K562 (cell line): ENCODE results near the gene ZNF385C. TPM values are rescaled to one million over a fixed set of nuclear protein-coding genes. Genes with fewer than 3 reads are reported as not detected.
A peak's percentile ranks its signal among the peaks of the same experiment; 100 is the strongest.

Experiments
- CEBPB ChIP-seq: fragments of 450-650 bp; IDR thresholded peaks from 2 replicates; pipeline ENCODE4 v1.6.1; 2016; ENCODE audit warnings: missing genetic modification characterization, missing compliant biosample characterization
- CREM ChIP-seq: IDR thresholded peaks from 2 replicates; pipeline ENCODE4 v1.6.1; 2014; ENCODE audit warnings: antibody characterized with exemption, low read depth
- L3MBTL2 ChIP-seq: fragments of 450-650 bp; IDR thresholded peaks from 2 replicates; pipeline ENCODE4 v1.6.1; 2016; ENCODE audit warnings: mild to moderate bottlenecking, moderate library complexity
- MEF2D ChIP-seq: conservative IDR thresholded peaks from 2 replicates; pipeline ENCODE4 v1.6.1; 2016; ENCODE audit warnings: low read depth, missing genetic modification characterization, missing compliant biosample characterization
- MTA3 ChIP-seq: fragments of 450-650 bp; formaldehyde crosslinking; IDR thresholded peaks from 2 replicates; pipeline ENCODE4 v1.6.1; 2017; ENCODE audit warnings: mild to moderate bottlenecking, borderline replicate concordance
- NR2C1 ChIP-seq, 2 experiments: fragments of 450-650 bp; IDR thresholded peaks; 2 replicates each; pipeline ENCODE4 v1.6.1; 2017; ENCODE audit warnings: mild to moderate bottlenecking in 2 of 2, antibody characterized with exemption in 1 of 2, inconsistent platforms in 1 of 2, missing compliant biosample characterization in 1 of 2, missing genetic modification characterization in 1 of 2
- PHB2 ChIP-seq: fragments of 450-650 bp; IDR thresholded peaks from 2 replicates; pipeline ENCODE4 v1.6.1; 2017; ENCODE audit warnings: low read depth
- YY1 ChIP-seq, 3 experiments: IDR thresholded peaks; 2 replicates each; pipeline ENCODE4 v1.6.1; 2011; ENCODE audit warnings: low read length in 2 of 3, mild to moderate bottlenecking in 2 of 3, moderate library complexity in 2 of 3, borderline replicate concordance in 1 of 3, control low read depth in 1 of 3, low read depth in 1 of 3; ENCODE audit not compliant: insufficient read depth in 3 of 3, insufficient replicate concordance in 2 of 3, control insufficient read depth in 1 of 3, insufficient read length in 1 of 3; ENCODE audit errors: extremely low read depth in 1 of 3
- ZNF175 ChIP-seq: fragments of 200-800 bp; sonication (Bioruptor generic); IDR thresholded peaks from 2 replicates; pipeline ENCODE4 v1.6.1; 2016; ENCODE audit warnings: low read depth, mild to moderate bottlenecking, missing genetic modification characterization, missing compliant biosample characterization
- polyA plus RNA-seq, 8 experiments: library from polyadenylated mRNA; depleted of rRNA in 4 of 8; stranded (reverse) in 5 of 8; unstranded in 3 of 8; fragments of >200 nt; fragmentation: Nextera tagmentation in 2 of 8; fragmentation: Illumina TruSeq in 1 of 8; extraction: Ambion mirVana in 2 of 8; extraction: Trizol in 1 of 8; gene quantifications; 2 replicates each; pipeline versions ENCODE4 v1.2.1 to v1.2.3, GENCODE V29; 2011 to 2014; ENCODE audit warnings: inconsistent platforms in 1 of 8, missing spikeins in 1 of 8
- total RNA-seq, 7 experiments: library from RNA; depleted of rRNA in 6 of 7; stranded (reverse); fragments of >200 nt in 6 of 7; fragmentation: Illumina TruSeq in 2 of 7; extraction: Trizol in 2 of 7; gene quantifications; 2 replicates each; pipeline versions ENCODE4 v1.2.1 to v1.2.3, GENCODE V29; 2011 to 2021; ENCODE audit warnings: low replicate concordance in 1 of 7
- TF ChIP-seq, protein P1 (sequence below), 3 experiments: fragments of 200-800 bp in 1 of 3; fragments of 250-450 bp in 1 of 3; fragments of 450-650 bp in 1 of 3; sonication (Bioruptor Pico) in 1 of 3; sonication (Bioruptor generic) in 1 of 3; formaldehyde crosslinking in 1 of 3; IDR thresholded peaks; 2 replicates each; pipeline versions ENCODE4 v1.6.1 to v1.8.0; 2016 to 2022; ENCODE audit warnings: mild to moderate bottlenecking in 2 of 3, missing genetic modification characterization in 2 of 3, missing compliant biosample characterization in 1 of 3, moderate library complexity in 1 of 3
- TF ChIP-seq, protein P2 (sequence below), 2 experiments: fragments of 450-650 bp in 1 of 2; sonication (generic) in 1 of 2; formaldehyde crosslinking; conservative IDR thresholded peaks; 2 replicates each; pipeline versions ENCODE4 v1.4.0 to v1.8.1; 2020 to 2022; ENCODE audit warnings: mild to moderate bottlenecking in 1 of 2, missing genetic modification reagents in 1 of 2
- TF ChIP-seq, protein P3 (sequence below): fragments of 200-800 bp; sonication (Bioruptor generic); IDR thresholded peaks from 2 replicates; pipeline ENCODE4 v1.6.1; 2017; ENCODE audit warnings: missing genetic modification characterization, missing compliant biosample characterization
- TF ChIP-seq, protein P4 (sequence below): fragments of 450-650 bp; IDR thresholded peaks from 2 replicates; pipeline ENCODE4 v1.6.1; 2017; ENCODE audit warnings: antibody characterized with exemption, mild to moderate bottlenecking

ZNF385C gene
- total and polyA plus RNA-seq, 9 of the 15 experiments (the other 6 are each of a cell fraction or from before 2014, with no cell fraction given) = 0.03 to 0.35 (median 0.18) TPM; not detected in 1

DNA sequence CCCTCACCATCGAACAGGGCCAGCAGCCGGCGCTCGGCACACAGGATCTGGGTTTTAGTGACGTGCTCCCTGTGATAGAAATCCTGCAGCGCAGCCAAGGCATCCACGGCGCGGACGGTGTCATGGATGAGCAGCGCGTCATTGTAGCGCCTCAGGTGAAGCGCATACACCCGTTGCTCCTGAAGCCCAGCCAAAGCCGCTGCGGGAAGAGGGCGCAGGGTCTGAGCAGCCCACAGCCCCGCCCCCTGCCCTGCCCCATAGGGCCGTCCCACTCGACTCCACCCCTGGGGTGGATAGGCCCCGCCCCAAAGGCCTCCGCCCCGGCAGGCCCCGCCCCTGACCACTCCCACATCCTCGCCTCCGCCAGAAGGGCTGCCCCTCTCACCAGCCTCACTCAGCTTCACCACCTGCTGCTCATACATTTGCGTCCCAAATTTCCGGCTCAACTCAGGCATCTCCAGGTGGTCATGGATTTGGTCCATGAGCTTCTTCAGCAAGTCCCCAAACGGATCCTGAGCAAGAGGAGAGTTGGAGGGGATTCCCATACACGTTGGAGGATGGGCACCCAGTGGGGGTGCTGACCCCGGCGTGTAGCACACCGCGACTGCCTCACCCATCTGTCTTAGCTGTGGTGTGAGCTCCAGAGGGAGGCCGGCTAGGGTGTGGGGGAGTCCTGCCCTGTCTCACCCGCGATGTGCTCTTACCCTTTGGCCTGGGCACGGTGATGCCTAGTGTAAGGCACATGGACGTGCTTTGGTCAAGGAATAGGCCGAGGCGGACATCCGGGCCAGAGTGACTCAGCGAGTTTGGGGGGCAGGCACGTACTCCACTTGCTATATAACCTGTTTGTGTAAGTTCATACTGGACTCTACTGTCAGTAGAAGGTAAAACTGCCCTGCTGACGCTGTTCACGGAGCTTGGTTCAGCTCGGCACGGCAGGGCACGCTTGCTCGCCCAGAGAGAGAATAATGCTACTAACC lies 9.6 kb upstream of the ZNF385C start (continued):
- TF ChIP-seq, protein P1, sequence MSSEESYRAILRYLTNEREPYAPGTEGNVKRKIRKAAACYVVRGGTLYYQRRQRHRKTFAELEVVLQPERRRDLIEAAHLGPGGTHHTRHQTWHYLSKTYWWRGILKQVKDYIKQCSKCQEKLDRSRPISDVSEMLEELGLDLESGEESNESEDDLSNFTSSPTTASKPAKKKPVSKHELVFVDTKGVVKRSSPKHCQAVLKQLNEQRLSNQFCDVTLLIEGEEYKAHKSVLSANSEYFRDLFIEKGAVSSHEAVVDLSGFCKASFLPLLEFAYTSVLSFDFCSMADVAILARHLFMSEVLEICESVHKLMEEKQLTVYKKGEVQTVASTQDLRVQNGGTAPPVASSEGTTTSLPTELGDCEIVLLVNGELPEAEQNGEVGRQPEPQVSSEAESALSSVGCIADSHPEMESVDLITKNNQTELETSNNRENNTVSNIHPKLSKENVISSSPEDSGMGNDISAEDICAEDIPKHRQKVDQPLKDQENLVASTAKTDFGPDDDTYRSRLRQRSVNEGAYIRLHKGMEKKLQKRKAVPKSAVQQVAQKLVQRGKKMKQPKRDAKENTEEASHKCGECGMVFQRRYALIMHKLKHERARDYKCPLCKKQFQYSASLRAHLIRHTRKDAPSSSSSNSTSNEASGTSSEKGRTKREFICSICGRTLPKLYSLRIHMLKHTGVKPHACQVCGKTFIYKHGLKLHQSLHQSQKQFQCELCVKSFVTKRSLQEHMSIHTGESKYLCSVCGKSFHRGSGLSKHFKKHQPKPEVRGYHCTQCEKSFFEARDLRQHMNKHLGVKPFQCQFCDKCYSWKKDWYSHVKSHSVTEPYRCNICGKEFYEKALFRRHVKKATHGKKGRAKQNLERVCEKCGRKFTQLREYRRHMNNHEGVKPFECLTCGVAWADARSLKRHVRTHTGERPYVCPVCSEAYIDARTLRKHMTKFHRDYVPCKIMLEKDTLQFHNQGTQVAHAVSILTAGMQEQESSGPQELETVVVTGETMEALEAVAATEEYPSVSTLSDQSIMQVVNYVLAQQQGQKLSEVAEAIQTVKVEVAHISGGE (CRISPR knock-in tag; IDR thresholded peaks at IDR 0.05) = 0 out of 6 replicates have a peak, but pooled peaks of 1 of the 3 experiments have one; percentile 32
- TF ChIP-seq, protein P2, sequence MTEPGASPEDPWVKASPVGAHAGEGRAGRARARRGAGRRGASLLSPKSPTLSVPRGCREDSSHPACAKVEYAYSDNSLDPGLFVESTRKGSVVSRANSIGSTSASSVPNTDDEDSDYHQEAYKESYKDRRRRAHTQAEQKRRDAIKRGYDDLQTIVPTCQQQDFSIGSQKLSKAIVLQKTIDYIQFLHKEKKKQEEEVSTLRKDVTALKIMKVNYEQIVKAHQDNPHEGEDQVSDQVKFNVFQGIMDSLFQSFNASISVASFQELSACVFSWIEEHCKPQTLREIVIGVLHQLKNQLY (CRISPR knock-in tag; conservative IDR thresholded peaks at IDR 0.05) = no peak
- TF ChIP-seq NR2C1 (IDR thresholded peaks at IDR 0.05) (no peak), NR2C1 (tag; IDR thresholded peaks at IDR 0.05) (peak; percentile 62), L3MBTL2 (peak; percentile 33; the same call in 1 of the 2 replicates), MTA3 (peak; percentile 32; the same call in 1 of the 2 replicates), MEF2D (peak; percentile 72), YY1 (IDR thresholded peaks at IDR 0.05; ENCODE audit: borderline replicate concordance in 1 of 3, control insufficient read depth in 1 of 3, extremely low read depth in 1 of 3, insufficient read depth in 3 of 3, insufficient read length in 1 of 3, insufficient replicate concordance in 2 of 3, low read depth in 1 of 3, low read length in 2 of 3) (peak in 1 of 3 experiments; percentile 25), ZNF175 (CRISPR knock-in tag) (0 out of 2 replicates have a peak, but pooled peaks have one; percentile 33), CREM (peak; percentile 72), CEBPB (no peak), PHB2 (no peak)
- TF ChIP-seq, protein P3, sequence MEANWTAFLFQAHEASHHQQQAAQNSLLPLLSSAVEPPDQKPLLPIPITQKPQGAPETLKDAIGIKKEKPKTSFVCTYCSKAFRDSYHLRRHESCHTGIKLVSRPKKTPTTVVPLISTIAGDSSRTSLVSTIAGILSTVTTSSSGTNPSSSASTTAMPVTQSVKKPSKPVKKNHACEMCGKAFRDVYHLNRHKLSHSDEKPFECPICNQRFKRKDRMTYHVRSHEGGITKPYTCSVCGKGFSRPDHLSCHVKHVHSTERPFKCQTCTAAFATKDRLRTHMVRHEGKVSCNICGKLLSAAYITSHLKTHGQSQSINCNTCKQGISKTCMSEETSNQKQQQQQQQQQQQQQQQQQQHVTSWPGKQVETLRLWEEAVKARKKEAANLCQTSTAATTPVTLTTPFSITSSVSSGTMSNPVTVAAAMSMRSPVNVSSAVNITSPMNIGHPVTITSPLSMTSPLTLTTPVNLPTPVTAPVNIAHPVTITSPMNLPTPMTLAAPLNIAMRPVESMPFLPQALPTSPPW = peak; percentile 66
- TF ChIP-seq, protein P4, sequence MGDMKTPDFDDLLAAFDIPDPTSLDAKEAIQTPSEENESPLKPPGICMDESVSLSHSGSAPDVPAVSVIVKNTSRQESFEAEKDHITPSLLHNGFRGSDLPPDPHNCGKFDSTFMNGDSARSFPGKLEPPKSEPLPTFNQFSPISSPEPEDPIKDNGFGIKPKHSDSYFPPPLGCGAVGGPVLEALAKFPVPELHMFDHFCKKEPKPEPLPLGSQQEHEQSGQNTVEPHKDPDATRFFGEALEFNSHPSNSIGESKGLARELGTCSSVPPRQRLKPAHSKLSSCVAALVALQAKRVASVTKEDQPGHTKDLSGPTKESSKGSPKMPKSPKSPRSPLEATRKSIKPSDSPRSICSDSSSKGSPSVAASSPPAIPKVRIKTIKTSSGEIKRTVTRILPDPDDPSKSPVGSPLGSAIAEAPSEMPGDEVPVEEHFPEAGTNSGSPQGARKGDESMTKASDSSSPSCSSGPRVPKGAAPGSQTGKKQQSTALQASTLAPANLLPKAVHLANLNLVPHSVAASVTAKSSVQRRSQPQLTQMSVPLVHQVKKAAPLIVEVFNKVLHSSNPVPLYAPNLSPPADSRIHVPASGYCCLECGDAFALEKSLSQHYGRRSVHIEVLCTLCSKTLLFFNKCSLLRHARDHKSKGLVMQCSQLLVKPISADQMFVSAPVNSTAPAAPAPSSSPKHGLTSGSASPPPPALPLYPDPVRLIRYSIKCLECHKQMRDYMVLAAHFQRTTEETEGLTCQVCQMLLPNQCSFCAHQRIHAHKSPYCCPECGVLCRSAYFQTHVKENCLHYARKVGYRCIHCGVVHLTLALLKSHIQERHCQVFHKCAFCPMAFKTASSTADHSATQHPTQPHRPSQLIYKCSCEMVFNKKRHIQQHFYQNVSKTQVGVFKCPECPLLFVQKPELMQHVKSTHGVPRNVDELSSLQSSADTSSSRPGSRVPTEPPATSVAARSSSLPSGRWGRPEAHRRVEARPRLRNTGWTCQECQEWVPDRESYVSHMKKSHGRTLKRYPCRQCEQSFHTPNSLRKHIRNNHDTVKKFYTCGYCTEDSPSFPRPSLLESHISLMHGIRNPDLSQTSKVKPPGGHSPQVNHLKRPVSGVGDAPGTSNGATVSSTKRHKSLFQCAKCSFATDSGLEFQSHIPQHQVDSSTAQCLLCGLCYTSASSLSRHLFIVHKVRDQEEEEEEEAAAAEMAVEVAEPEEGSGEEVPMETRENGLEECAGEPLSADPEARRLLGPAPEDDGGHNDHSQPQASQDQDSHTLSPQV = peak; percentile 98
